Measurements from ENCODE around the gene F2R.
"Not testable (repeated sequence)": the region's sequence is repeated elsewhere in the genome, so short reads cannot be mapped to it uniquely, and the experiment has no call there.

The F2R gene

DNA sequence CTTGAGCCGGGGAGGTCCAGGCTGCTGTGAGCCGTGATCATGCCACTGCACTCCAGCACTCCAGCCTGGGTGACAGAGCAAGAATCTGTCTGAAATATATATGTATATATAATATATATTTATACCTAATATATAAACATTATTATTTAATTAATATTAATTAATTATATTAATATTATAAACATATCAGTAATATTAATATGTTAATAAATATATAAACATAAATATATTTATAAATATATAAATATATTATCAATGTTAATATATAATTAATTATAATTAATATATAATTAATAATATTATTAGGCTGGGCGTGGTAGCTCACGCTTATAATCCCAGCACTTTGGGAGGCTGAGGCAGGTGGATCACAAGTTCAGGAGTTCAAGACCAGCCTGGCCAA is 41.1 kb downstream of the F2R start:
- no peak overlapping the region for H3K27ac ChIP-seq (ENCODE audit: low read depth, low read length)
- no peaks in the 10 kb centered on the region for H3K27me3 ChIP-seq (ENCODE audit: control insufficient read depth, insufficient read depth, low read length)
- H3K4me1 ChIP-seq (ENCODE audit: control insufficient read depth, insufficient read depth, low read length) = no peaks in the 10 kb centered on the region
- no peaks in the 10 kb centered on the region for H3K36me3 ChIP-seq (ENCODE audit: control insufficient read depth, insufficient read depth, low read length)
- no peak overlapping the region for H3K9ac ChIP-seq (ENCODE audit: low read depth, low read length)
- H3K9me3 ChIP-seq (ENCODE audit: control insufficient read depth, insufficient read depth, low read length) = no peaks in the 10 kb centered on the region
- H3K4me3 ChIP-seq (ENCODE audit: low read depth, low read length) = no peak overlapping the region

DNA sequence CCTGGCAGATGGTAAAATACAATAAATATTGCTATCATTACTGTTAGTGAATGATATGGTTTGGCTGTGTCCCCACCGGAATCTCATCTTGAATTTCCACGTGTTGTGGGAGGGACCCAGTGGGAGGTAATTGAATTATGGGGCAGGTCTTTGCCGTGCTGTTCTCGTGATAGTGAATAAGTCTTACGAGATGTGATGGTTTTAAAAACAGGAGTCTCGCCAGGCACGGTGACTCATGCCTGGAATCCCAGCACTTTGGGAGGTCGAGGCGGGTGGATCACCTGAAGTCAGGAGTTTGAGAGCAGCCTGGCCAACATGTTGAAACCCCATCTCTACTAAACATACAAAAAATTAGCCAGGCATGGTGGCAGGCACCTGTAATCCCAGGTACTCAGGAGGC is 45.2 kb downstream of the F2R start:
- H3K9ac ChIP-seq (ENCODE audit: low read depth, low read length); H3K27ac ChIP-seq (ENCODE audit: low read depth, low read length); H3K9me3 ChIP-seq (ENCODE audit: control insufficient read depth, insufficient read depth, low read length); H3K4me1 ChIP-seq (ENCODE audit: control insufficient read depth, insufficient read depth, low read length); H3K36me3 ChIP-seq (ENCODE audit: control insufficient read depth, insufficient read depth, low read length); H3K27me3 ChIP-seq (ENCODE audit: control insufficient read depth, insufficient read depth, low read length); H3K4me3 ChIP-seq (ENCODE audit: low read depth, low read length): not testable (repeated sequence)

DNA sequence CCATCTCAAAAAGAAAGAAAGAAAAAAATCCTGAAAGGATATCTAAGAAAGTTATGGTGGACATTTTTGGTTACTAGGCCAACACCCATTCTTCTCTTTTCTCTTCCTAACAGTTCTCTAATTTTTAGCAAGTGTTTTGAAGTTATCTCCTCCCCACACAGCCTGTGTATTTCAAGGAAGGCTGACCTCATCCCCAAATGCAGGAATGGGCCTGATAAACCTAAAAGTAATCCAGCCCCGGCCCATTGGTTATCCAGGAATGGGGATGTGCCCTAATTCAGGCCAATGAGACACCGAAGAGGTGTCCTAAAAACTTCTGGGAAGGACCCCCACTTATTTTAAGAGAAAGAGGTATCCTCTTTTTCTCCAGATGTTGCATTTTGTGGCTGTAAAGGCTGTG is 46.6 kb downstream of the F2R start:
- H3K9me3 ChIP-seq (ENCODE audit: control insufficient read depth, insufficient read depth, low read length) = no peaks in the 10 kb centered on the region
- H3K4me1 ChIP-seq (ENCODE audit: control insufficient read depth, insufficient read depth, low read length) = 0 out of 2 replicates have a peak, but pooled peaks cover 3% of the 10 kb centered on the region
- H3K9ac ChIP-seq (ENCODE audit: low read depth, low read length) = no peak overlapping the region
- H3K36me3 ChIP-seq (ENCODE audit: control insufficient read depth, insufficient read depth, low read length) = no peaks in the 10 kb centered on the region
- H3K27me3 ChIP-seq (ENCODE audit: control insufficient read depth, insufficient read depth, low read length) = no peaks in the 10 kb centered on the region
- H3K4me3 ChIP-seq (ENCODE audit: low read depth, low read length) = no peak overlapping the region
- H3K27ac ChIP-seq (ENCODE audit: low read depth, low read length) = no peak overlapping the region

DNA sequence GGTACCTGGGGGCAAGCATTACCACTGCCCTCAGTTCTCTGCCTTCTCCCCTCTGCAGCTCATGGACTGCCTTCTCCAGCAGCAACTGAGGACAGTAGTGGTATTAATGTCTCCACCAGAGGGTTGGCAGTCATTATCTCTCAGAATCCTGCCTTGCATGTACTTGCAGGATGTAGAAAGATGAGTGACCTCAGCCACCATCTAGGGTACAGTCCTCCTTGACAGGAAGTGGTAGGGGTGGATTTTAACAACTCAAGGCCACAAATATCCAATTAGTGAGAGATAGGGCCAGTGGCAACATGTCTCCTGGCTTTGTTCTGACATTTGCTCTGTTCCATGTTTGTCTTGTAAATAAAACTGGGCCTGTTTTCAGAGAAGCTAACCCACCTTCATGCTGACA is 47.2 kb downstream of the F2R start:
- no peak overlapping the region for H3K4me3 ChIP-seq (ENCODE audit: low read depth, low read length)
- no peak overlapping the region for H3K9ac ChIP-seq (ENCODE audit: low read depth, low read length)
- no peaks in the 10 kb centered on the region for H3K9me3 ChIP-seq (ENCODE audit: control insufficient read depth, insufficient read depth, low read length)
- 0 out of 2 replicates have a peak, but pooled peaks cover 3% of the 10 kb centered on the region for H3K4me1 ChIP-seq (ENCODE audit: control insufficient read depth, insufficient read depth, low read length)
- no peaks in the 10 kb centered on the region for H3K27me3 ChIP-seq (ENCODE audit: control insufficient read depth, insufficient read depth, low read length)
- no peaks in the 10 kb centered on the region for H3K36me3 ChIP-seq (ENCODE audit: control insufficient read depth, insufficient read depth, low read length)
- H3K27ac ChIP-seq (ENCODE audit: low read depth, low read length) = no peak overlapping the region

DNA sequence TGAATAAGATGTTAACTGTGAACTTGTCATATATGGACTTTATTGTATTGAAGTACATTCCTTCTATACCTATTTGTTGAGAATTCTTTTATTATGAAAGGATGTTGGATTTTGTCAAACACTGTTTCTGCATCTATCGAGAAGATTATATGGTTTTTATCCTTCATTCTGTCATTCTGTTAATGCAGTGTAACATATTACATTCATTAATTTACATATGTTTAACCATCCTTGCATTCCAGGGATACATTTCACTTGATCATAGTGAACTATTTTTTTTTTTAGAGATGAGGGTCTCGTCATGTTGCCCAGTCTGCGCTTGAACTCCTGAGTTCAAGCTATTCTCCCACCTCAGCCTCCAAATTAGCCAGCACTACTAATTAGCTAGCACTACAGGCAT is 48.4 kb downstream of the F2R start:
- H3K36me3 ChIP-seq (ENCODE audit: control insufficient read depth, insufficient read depth, low read length) = no peaks in the 10 kb centered on the region
- H3K27ac ChIP-seq (ENCODE audit: low read depth, low read length) = no peak overlapping the region
- H3K9ac ChIP-seq (ENCODE audit: low read depth, low read length) = no peak overlapping the region

DNA sequence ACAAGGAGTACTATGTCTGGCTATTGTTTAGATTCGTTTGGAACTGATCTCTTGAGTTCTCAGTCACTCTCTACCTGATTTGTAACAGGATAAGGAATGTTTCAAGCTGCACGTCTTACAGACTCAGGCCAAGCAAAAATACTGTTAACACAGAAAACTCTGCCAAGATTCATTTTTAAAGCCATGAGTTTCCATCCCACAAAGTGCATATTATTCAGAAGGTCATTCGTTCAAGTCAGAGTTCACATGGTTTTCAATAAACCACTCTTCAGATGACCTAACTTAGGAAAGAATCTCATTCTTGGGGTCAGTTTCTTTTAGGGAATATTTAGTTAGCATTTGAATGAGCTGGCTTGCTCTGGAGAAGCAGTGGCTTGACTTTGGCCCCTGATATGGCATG is 49.3 kb downstream of the F2R start:
- Histone ChIP-seq H3K27me3 (ENCODE audit: control insufficient read depth, insufficient read depth, low read length) (no peaks in the 10 kb centered on the region), H3K4me3 (ENCODE audit: low read depth, low read length) (no peak overlapping the region), H3K36me3 (ENCODE audit: control insufficient read depth, insufficient read depth, low read length) (no peaks in the 10 kb centered on the region), H3K4me1 (ENCODE audit: control insufficient read depth, insufficient read depth, low read length) (0 out of 2 replicates have a peak, but pooled peaks cover 3% of the 10 kb centered on the region), H3K9ac (ENCODE audit: low read depth, low read length) (no peak overlapping the region), H3K27ac (ENCODE audit: low read depth, low read length) (no peak overlapping the region), H3K9me3 (ENCODE audit: control insufficient read depth, insufficient read depth, low read length) (no peaks in the 10 kb centered on the region)

More for the DNA sequence above, 48.4 kb downstream of the F2R start:
- Histone ChIP-seq H3K27me3 (ENCODE audit: control insufficient read depth, insufficient read depth, low read length) (no peaks in the 10 kb centered on the region), H3K9me3 (ENCODE audit: control insufficient read depth, insufficient read depth, low read length) (no peaks in the 10 kb centered on the region), H3K4me3 (ENCODE audit: low read depth, low read length) (no peak overlapping the region), H3K4me1 (ENCODE audit: control insufficient read depth, insufficient read depth, low read length) (0 out of 2 replicates have a peak, but pooled peaks cover 3% of the 10 kb centered on the region)

DNA sequence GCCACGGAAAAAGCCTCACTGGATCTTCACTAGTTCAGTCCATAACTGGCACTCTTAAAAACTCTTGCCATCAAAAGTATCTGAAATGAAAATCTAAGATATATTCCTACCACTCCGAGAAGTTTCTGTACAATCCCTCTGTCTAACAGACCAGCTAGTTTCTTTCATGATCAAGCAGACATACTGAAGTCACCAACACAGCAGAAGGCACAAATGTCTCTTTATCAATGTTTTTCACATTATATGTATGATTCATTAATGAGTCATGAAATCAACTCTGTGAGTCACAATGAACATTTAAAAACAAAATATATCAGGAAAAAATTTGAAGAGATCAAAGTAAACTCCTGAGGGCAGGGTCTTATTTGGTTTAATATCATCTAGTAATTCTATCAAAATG is 50.8 kb downstream of the F2R start:
- Histone ChIP-seq H3K9me3 (ENCODE audit: control insufficient read depth, insufficient read depth, low read length) (no peaks in the 10 kb centered on the region), H3K9ac (ENCODE audit: low read depth, low read length) (no peak overlapping the region), H3K36me3 (ENCODE audit: control insufficient read depth, insufficient read depth, low read length) (no peaks in the 10 kb centered on the region), H3K27ac (ENCODE audit: low read depth, low read length) (no peak overlapping the region), H3K27me3 (ENCODE audit: control insufficient read depth, insufficient read depth, low read length) (no peaks in the 10 kb centered on the region), H3K4me3 (ENCODE audit: low read depth, low read length) (no peak overlapping the region), H3K4me1 (ENCODE audit: control insufficient read depth, insufficient read depth, low read length) (0 out of 2 replicates have a peak, but pooled peaks cover 3% of the 10 kb centered on the region)

DNA sequence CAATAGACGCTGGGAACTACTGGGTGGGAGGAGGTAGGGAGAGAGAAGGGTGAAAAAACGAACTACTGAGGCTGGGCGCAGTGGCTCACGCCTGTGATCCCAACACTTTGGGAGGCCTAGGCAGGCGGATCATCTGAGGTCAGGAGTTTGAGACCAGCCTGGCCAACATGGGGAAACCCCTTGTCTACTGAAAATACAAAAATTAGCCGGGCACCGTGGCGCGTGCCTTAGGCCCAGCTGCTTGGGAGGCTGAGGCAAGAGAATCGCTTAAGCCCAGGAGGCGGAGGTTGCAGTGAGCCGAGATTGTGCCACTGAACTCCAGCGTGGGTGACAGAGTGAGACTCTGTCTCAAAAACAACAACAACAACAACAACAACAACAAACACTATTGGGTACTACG is 55.1 kb downstream of the F2R start:
- not testable (repeated sequence) for H3K4me1 ChIP-seq (ENCODE audit: control insufficient read depth, insufficient read depth, low read length); H3K36me3 ChIP-seq (ENCODE audit: control insufficient read depth, insufficient read depth, low read length); H3K27me3 ChIP-seq (ENCODE audit: control insufficient read depth, insufficient read depth, low read length); H3K27ac ChIP-seq (ENCODE audit: low read depth, low read length); H3K4me3 ChIP-seq (ENCODE audit: low read depth, low read length); H3K9me3 ChIP-seq (ENCODE audit: control insufficient read depth, insufficient read depth, low read length); H3K9ac ChIP-seq (ENCODE audit: low read depth, low read length)

DNA sequence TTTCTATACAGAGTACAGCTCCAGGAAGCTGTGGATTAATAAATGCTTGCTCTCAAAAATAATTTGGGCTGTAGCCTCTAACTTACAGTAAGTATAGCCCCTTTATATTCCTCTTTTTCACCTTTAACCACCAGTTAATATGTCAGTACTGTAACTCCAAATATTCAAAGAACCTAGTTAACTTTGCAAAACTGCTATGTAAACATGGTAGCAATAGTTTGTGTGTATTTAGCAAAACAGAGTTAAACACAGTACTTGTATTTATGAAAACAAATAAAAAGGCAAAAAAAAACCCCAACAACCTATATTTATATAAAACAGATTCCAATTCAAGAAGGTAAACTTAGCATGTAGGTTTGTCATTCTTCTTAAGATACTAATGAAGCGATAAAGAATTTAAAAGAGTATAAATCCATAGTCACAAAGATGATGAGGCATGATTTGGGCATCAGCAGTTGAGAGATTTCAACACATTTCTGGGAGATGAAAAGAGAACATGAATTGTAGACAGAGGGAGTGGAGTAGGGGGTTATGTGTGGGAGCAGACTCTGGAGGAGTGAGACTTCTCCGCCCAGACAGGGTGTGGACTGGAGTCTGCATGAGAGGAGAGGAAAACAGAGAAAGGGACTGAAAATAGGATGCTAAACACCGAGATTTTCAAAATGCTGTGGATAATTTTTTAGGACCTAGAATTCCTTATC is 55.9 kb downstream of the F2R start:
- no peaks in the 10 kb centered on the region for H3K36me3 ChIP-seq (ENCODE audit: control insufficient read depth, insufficient read depth, low read length)
- no peak overlapping the region for H3K27ac ChIP-seq (ENCODE audit: low read depth, low read length)
- H3K27me3 ChIP-seq (ENCODE audit: control insufficient read depth, insufficient read depth, low read length) = no peaks in the 10 kb centered on the region
- H3K9ac ChIP-seq (ENCODE audit: low read depth, low read length) = no peak overlapping the region
- H3K4me1 ChIP-seq (ENCODE audit: control insufficient read depth, insufficient read depth, low read length) = no peaks in the 10 kb centered on the region
- no peak overlapping the region for H3K4me3 ChIP-seq (ENCODE audit: low read depth, low read length)
- no peaks in the 10 kb centered on the region for H3K9me3 ChIP-seq (ENCODE audit: control insufficient read depth, insufficient read depth, low read length)

DNA sequence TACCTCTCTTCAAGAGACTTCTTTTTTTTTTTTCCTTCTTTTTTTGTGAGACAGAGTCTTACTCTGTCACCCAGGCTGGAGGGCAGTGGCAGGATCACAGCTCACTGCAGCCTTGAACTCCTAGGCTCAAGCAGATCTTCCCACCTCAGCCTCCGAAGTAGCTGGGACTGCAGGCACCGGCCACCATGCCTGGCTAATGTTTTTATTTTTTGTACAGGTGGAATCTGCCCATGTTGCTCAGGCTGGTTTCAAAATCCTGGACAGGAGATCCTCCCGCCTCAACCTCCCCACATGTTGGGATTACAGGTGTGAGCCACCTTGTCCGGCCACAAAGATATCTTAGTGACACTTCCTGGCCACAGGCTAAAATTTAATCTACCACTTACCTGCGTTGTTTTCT is 60.0 kb downstream of the F2R start:
- Histone ChIP-seq H3K27ac (ENCODE audit: low read depth, low read length) (no peak overlapping the region), H3K9ac (ENCODE audit: low read depth, low read length) (no peak overlapping the region), H3K27me3 (ENCODE audit: control insufficient read depth, insufficient read depth, low read length) (no peaks in the 10 kb centered on the region), H3K4me3 (ENCODE audit: low read depth, low read length) (no peak overlapping the region), H3K36me3 (ENCODE audit: control insufficient read depth, insufficient read depth, low read length) (no peaks in the 10 kb centered on the region), H3K9me3 (ENCODE audit: control insufficient read depth, insufficient read depth, low read length) (no peaks in the 10 kb centered on the region), H3K4me1 (ENCODE audit: control insufficient read depth, insufficient read depth, low read length) (peaks cover 8% of the 10 kb centered on the region)

DNA sequence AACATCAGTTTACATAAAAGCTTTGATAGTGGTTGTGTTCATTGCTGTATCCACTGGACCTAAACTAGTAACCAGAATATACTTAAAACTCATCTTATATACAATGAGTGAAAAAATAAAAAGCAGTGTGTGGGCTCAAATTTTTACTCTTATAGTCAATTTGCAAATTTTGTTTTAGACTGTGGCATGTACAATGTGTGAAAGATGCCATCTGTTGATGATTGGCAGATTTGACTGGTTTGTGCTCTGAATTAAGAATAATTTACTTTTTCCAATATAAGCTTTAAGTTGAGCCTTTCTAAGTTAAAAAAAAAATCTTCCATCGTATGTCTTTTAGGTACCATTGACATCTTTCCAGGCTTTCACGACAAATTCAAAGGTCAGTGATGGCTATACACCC is 60.5 kb downstream of the F2R start:
- no peak overlapping the region for H3K9ac ChIP-seq (ENCODE audit: low read depth, low read length)
- H3K27me3 ChIP-seq (ENCODE audit: control insufficient read depth, insufficient read depth, low read length) = no peaks in the 10 kb centered on the region
- no peaks in the 10 kb centered on the region for H3K36me3 ChIP-seq (ENCODE audit: control insufficient read depth, insufficient read depth, low read length)
- H3K9me3 ChIP-seq (ENCODE audit: control insufficient read depth, insufficient read depth, low read length) = no peaks in the 10 kb centered on the region
- H3K4me1 ChIP-seq (ENCODE audit: control insufficient read depth, insufficient read depth, low read length) = peaks cover 8% of the 10 kb centered on the region
- H3K4me3 ChIP-seq (ENCODE audit: low read depth, low read length) = no peak overlapping the region
- H3K27ac ChIP-seq (ENCODE audit: low read depth, low read length) = no peak overlapping the region
